SK-N-SH (cell line): ENCODE measurements around the gene TSHZ2. TPM values are rescaled to one million over a fixed set of nuclear protein-coding genes. Genes with fewer than 3 reads are reported as not detected.

Experiments
- CTCF ChIA-PET: fragments of 300-600, 350-600 bp; formaldehyde crosslinking; extraction: SDS; loops from one replicate; lab custom pipeline; 2021; lab: Yijun Ruan, JAX
- POLR2A ChIA-PET: fragments of 350-600 bp; sonication (Branson Sonifier 250); formaldehyde crosslinking; extraction: SDS; loops from one replicate; lab custom pipeline; 2020; ENCODE audit warnings: antibody characterized with exemption, inconsistent platforms; lab: Yijun Ruan, JAX
- DNase-seq: peaks from one replicate; pipeline ENCODE4 v3.0.0; 2012
- H2AFZ ChIP-seq: fragments of 200-600 bp; sonication (generic); 2 replicates; pipeline ENCODE4 v1.8.1; 2016; ENCODE audit warnings: antibody characterized with exemption, mild to moderate bottlenecking, low read depth
- H3F3A ChIP-seq: fragments of 200-600 bp; sonication (generic); replicated peaks from 2 replicates; pipeline ENCODE3; 2016; ENCODE audit warnings: antibody characterized with exemption, mild to moderate bottlenecking; ENCODE audit not compliant: insufficient read depth
- H3K27ac ChIP-seq, 2 experiments: fragments of 200-500 bp in 1 of 2; fragments of 200-600 bp in 1 of 2; sonication (Bioruptor generic) in 1 of 2; sonication (generic), shearing (Covaris generic) in 1 of 2; 2 replicates each; pipeline versions ENCODE4 v1.5.1 to v1.6.1; 2014 to 2016; ENCODE audit warnings: low read depth in 2 of 2, inconsistent platforms in 1 of 2, low read length in 1 of 2, mild to moderate bottlenecking in 1 of 2, mixed read lengths in 1 of 2
- H3K27me3 ChIP-seq: fragments of 200-600 bp; sonication (generic), shearing (Covaris generic); 2 replicates; pipeline ENCODE4 v1.6.1; 2016; ENCODE audit warnings: mixed run types; ENCODE audit not compliant: insufficient read depth
- H3K36me3 ChIP-seq, 2 experiments: fragments of 200-500 bp in 1 of 2; fragments of 200-600 bp in 1 of 2; sonication (Bioruptor generic) in 1 of 2; sonication (generic) in 1 of 2; replicated peaks in 1 of 2; 2 replicates each; pipeline versions ENCODE3 to v1.5.1; 2014 to 2016; ENCODE audit warnings: low read length in 1 of 2, mild to moderate bottlenecking in 1 of 2; ENCODE audit not compliant: insufficient read depth in 2 of 2, control insufficient read depth in 1 of 2
- H3K4me1 ChIP-seq, 2 experiments: fragments of 200-500 bp in 1 of 2; fragments of 200-600 bp in 1 of 2; sonication (Bioruptor generic) in 1 of 2; sonication (generic), shearing (Covaris generic) in 1 of 2; 2 replicates each; pipeline versions ENCODE4 v1.5.1 to v1.6.1; 2014 to 2016; ENCODE audit warnings: low read depth in 1 of 2, low read length in 1 of 2, mixed run types in 1 of 2; ENCODE audit not compliant: insufficient read depth in 2 of 2, control insufficient read depth in 1 of 2
- H3K4me2 ChIP-seq: fragments of 200-600 bp; sonication (generic), shearing (Covaris generic); 2 replicates; pipeline ENCODE4 v1.6.1; 2017; ENCODE audit warnings: mixed run types
- H3K4me3 ChIP-seq, 2 experiments: fragments of 200-500 bp in 1 of 2; fragments of 200-600 bp in 1 of 2; sonication (Bioruptor generic) in 1 of 2; sonication (generic), shearing (Covaris generic) in 1 of 2; 2 replicates each; pipeline versions ENCODE4 v1.5.1 to v1.8.1; 2014 to 2016; ENCODE audit warnings: low read depth in 2 of 2, inconsistent platforms in 1 of 2, low read length in 1 of 2, mild to moderate bottlenecking in 1 of 2, mixed read lengths in 1 of 2, moderate library complexity in 1 of 2
- H3K79me2 ChIP-seq: fragments of 200-600 bp; sonication (generic); 2 replicates; pipeline ENCODE4 v1.8.1; 2017; ENCODE audit warnings: mild to moderate bottlenecking; ENCODE audit not compliant: insufficient read depth
- H3K9ac ChIP-seq: fragments of 200-600 bp; sonication (generic); 2 replicates; pipeline ENCODE4 v1.6.1; 2017; ENCODE audit warnings: mixed run types
- H3K9me2 ChIP-seq: fragments of 200-600 bp; sonication (generic); 2 replicates; pipeline ENCODE4 v1.6.1; 2017; ENCODE audit warnings: mixed run types
- H3K9me3 ChIP-seq: fragments of 200-600 bp; sonication (generic); 2 replicates; pipeline ENCODE4 v1.6.1; 2017; ENCODE audit warnings: mixed run types, mild to moderate bottlenecking, moderate library complexity
- H4K20me1 ChIP-seq: fragments of 200-600 bp; sonication (generic); 2 replicates; pipeline ENCODE4 v1.6.1; 2017; ENCODE audit warnings: mild to moderate bottlenecking, mixed run types; ENCODE audit not compliant: insufficient read depth
- CHD2 ChIP-seq: fragments of 150-350 bp; IDR thresholded peaks from 2 replicates; pipeline ENCODE4 v1.6.1; 2018; ENCODE audit warnings: low read length; ENCODE audit not compliant: partially characterized antibody
- CTCF ChIP-seq: fragments of 200-600 bp; sonication (generic); IDR thresholded peaks from 2 replicates; pipeline ENCODE4 v1.6.1; 2017; ENCODE audit warnings: antibody characterized with exemption, mild to moderate bottlenecking, moderate library complexity
- ELF1 ChIP-seq: IDR thresholded peaks from 2 replicates; pipeline ENCODE4 v1.4.0; 2012
- EP300 ChIP-seq, 2 experiments: IDR thresholded peaks; 2 replicates each; pipeline versions ENCODE4 v1.4.0 to v1.6.1; 2012; ENCODE audit warnings: borderline replicate concordance in 1 of 2, low read depth in 1 of 2, low read length in 1 of 2
- EZH2phosphoT487 ChIP-seq: fragments of 200-600 bp; sonication (generic); IDR thresholded peaks from 2 replicates; pipeline ENCODE4 v1.6.1; 2017; ENCODE audit warnings: low read depth, mixed run types, mild to moderate bottlenecking, antibody characterized with exemption, moderate library complexity, borderline replicate concordance
- FOXJ3 ChIP-seq: sonication (generic); formaldehyde crosslinking; IDR thresholded peaks from 2 replicates; pipeline ENCODE4 v1.5.1; 2020; ENCODE audit warnings: mild to moderate bottlenecking, missing genetic modification reagents
- GABPA ChIP-seq: IDR thresholded peaks from 2 replicates; pipeline ENCODE4 v1.4.0; 2012; ENCODE audit warnings: low read depth, mild to moderate bottlenecking
- GATA2 ChIP-seq: sonication (generic); formaldehyde crosslinking; IDR thresholded peaks from 2 replicates; pipeline ENCODE4 v1.5.0; 2020; ENCODE audit warnings: mild to moderate bottlenecking, missing genetic modification reagents
- NFIC ChIP-seq: IDR thresholded peaks from 2 replicates; pipeline ENCODE4 v1.4.0; 2012; ENCODE audit warnings: borderline replicate concordance
- NRF1 ChIP-seq: IDR thresholded peaks from 2 replicates; pipeline ENCODE4 v1.6.1; 2012; ENCODE audit warnings: low read depth, mild to moderate bottlenecking, low read length
- PBX3 ChIP-seq: IDR thresholded peaks from 2 replicates; pipeline ENCODE4; 2012
- REST ChIP-seq: IDR thresholded peaks from 2 replicates; pipeline ENCODE4 v1.6.1; 2012; ENCODE audit warnings: mild to moderate bottlenecking, low read depth, low read length, moderate library complexity
- RFX5 ChIP-seq: IDR thresholded peaks from 2 replicates; pipeline ENCODE4 v1.6.1; 2012; ENCODE audit warnings: mild to moderate bottlenecking, improper control_type of control experiment, low read length
- RXRA ChIP-seq: IDR thresholded peaks from 2 replicates; pipeline ENCODE4 v1.4.0; 2012; ENCODE audit warnings: low read depth, mild to moderate bottlenecking, borderline replicate concordance
- SIN3A ChIP-seq: IDR thresholded peaks from 2 replicates; pipeline ENCODE4 v1.6.1; 2012; ENCODE audit warnings: low read depth, mild to moderate bottlenecking, low read length, moderate library complexity, borderline replicate concordance
- SMC3 ChIP-seq: IDR thresholded peaks from 2 replicates; pipeline ENCODE4 v1.6.1; 2012; ENCODE audit warnings: low read depth, low read length, improper control_type of control experiment
- TAF1 ChIP-seq: IDR thresholded peaks from 2 replicates; pipeline ENCODE4 v1.6.1; 2012; ENCODE audit warnings: low read depth, mild to moderate bottlenecking, low read length, moderate library complexity, borderline replicate concordance
- TCF12 ChIP-seq: IDR thresholded peaks from 2 replicates; pipeline ENCODE4 v1.4.0; 2012
- USF2 ChIP-seq: fragments of 150-350 bp; IDR thresholded peaks from 2 replicates; pipeline ENCODE4 v1.6.1; 2017; ENCODE audit warnings: antibody characterized with exemption, low read length, low read depth, borderline replicate concordance
- YY1 ChIP-seq: IDR thresholded peaks from 2 replicates; pipeline ENCODE4 v1.4.0; 2012; ENCODE audit warnings: low read depth, mild to moderate bottlenecking
- WGBS: methylation state at CpG from one replicate; pipeline ENCODE4 v1.1.6; 2017; ENCODE audit warnings: low lambda C conversion rate; 5-methylcytosine and 5-hydroxymethylcytosine counted together
- polyA plus RNA-seq, 3 experiments: library from polyadenylated mRNA; depleted of rRNA; stranded (reverse); fragments of >200 nt; gene quantifications; 2 replicates each; pipeline ENCODE4 v1.2.3, GENCODE V29; 2012

TSHZ2 gene
- polyA plus RNA-seq, 1 of the 3 experiments (the other 2 are of a cell fraction) = 0.13 TPM

- Histone ChIP-seq H3K79me2 (no peaks in the 10 kb centered on the region), H2AFZ (no peak overlapping the region), H3K27ac (no peak overlapping the region), H3K4me2 (no peak overlapping the region), H3K4me3 (no peak overlapping the region), H4K20me1 (no peaks in the 10 kb centered on the region), H3K27me3 (no peaks in the 10 kb centered on the region), H3K9ac (no peak overlapping the region), H3K36me3 (no peaks in the 10 kb centered on the region), H3F3A (no peaks in the 10 kb centered on the region), H3K4me1 (no peaks in the 10 kb centered on the region), H3K9me2 (no peaks in the 10 kb centered on the region), H3K9me3 (no peaks in the 10 kb centered on the region)
- POLR2A ChIA-PET = no interaction called here
- DNase-seq = no peak
- no peak for TF ChIP-seq ELF1
- no peak for TF ChIP-seq NRF1
- no peak for TF ChIP-seq NFIC
- WGBS = 48% methylated on average over 4 of the region's 4 CpGs
- CTCF ChIA-PET = no interaction called here
Observed at GRCh38 chr20:53133628-53134027, 161.5 kb downstream of the TSHZ2 start.

GRCh38 chr20:53136473-53136872, 164.3 kb downstream of the TSHZ2 start:
- H3K27ac ChIP-seq = no peak overlapping the region
- no peak overlapping the region for H3K9ac ChIP-seq
- H3K79me2 ChIP-seq = no peaks in the 10 kb centered on the region
- H3K4me2 ChIP-seq = no peak overlapping the region
- H3K27me3 ChIP-seq = no peaks in the 10 kb centered on the region
- no peak for DNase-seq
- no peaks in the 10 kb centered on the region for H3K9me2 ChIP-seq
- no peaks in the 10 kb centered on the region for H3K9me3 ChIP-seq
- ChIA-PET POLR2A (no interaction called here), CTCF (interaction anchor here (1.0 kb wide), 1 partner anchor 13 kb away, joined by 3 read pairs; no protein-coding TSS in a partner anchor)
- H4K20me1 ChIP-seq = no peaks in the 10 kb centered on the region
- no peak overlapping the region for H2AFZ ChIP-seq
- no peak for TF ChIP-seq GATA2
- TF ChIP-seq TAF1 = no peak
- no peak for TF ChIP-seq SIN3A
- no peak for TF ChIP-seq EP300 (IDR thresholded peaks at IDR 0.05; ENCODE audit: borderline replicate concordance in 1 of 2, low read depth in 1 of 2, low read length in 1 of 2)
- TF ChIP-seq CHD2 = no peak
- TF ChIP-seq GABPA = no peak
- no peak for TF ChIP-seq RXRA
- no peak for TF ChIP-seq RFX5
- no peak for TF ChIP-seq PBX3
- TF ChIP-seq FOXJ3 = no peak
- TF ChIP-seq REST = no peak
- no peak for TF ChIP-seq USF2
- no peak for TF ChIP-seq TCF12
- TF ChIP-seq CTCF = no peak
- TF ChIP-seq EZH2phosphoT487 = no peak
- no peak for TF ChIP-seq SMC3
- TF ChIP-seq YY1 = no peak
- TF ChIP-seq, all 33 proteins: peak for 0
- Histone ChIP-seq H3K36me3 (no peaks in the 10 kb centered on the region), H3F3A (no peaks in the 10 kb centered on the region), H3K4me3 (no peak overlapping the region), H3K4me1 (peaks cover 0 to 3% of the 10 kb centered on the region in 2 experiments; a peak in 1 of 4 replicates)
